Spleen (tissue), 7 donors: ENCODE measurements around the gene CMPK1.

ENCODE experiments used
- CTCF ChIP-seq, 11 experiments: fragments of 200-600 bp in 7 of 11; fragments of 450-650 bp in 4 of 11; sonication (generic) in 4 of 11; IDR thresholded peaks in 8 of 11; conservative IDR thresholded peaks in 3 of 11; 1 replicate in 7 of 11; 2 replicates in 4 of 11; pipeline versions ENCODE4 v1.4.0 to v1.8.0; 2016 to 2021; ENCODE audit warnings: antibody characterized with exemption in 11 of 11, inconsistent platforms in 4 of 11, mild to moderate bottlenecking in 1 of 11
- POLR2A ChIP-seq, 3 donors: fragments of 450-650 bp; IDR thresholded peaks; one replicate each; pipeline ENCODE4 v1.5.1; 2017; ENCODE audit warnings: antibody characterized with exemption in 3 of 3, mild to moderate bottlenecking in 1 of 3
- donor health status: DM: no; HTN: no; CAD: no; lungs with moderate emphysema.
- donor health status: DM: no; HTN: no; CAD: no.
- donor health status: DM: no; HTN: no; CAD: no.

GRCh38 chr1:47374501-47374900, 40.9 kb downstream of the CMPK1 start:
- TF ChIP-seq CTCF (IDR thresholded peaks at IDR 0.05 in 8 of 11, conservative IDR thresholded peaks at IDR 0.05 in 3 of 11): no peak
- TF ChIP-seq POLR2A (IDR thresholded peaks at IDR 0.05): no peak
